Vagina (tissue), 2 donors: Measurements from ENCODE around the gene DDX3X.
"Not testable (repeated sequence)": the region's sequence is repeated elsewhere in the genome, so short reads cannot be mapped to it uniquely, and the experiment has no call there.

Experiments used
- POLR2AphosphoS5 ChIP-seq, 2 donors: sonication (generic); formaldehyde crosslinking; IDR thresholded peaks; one replicate each; pipeline ENCODE4 v1.9.0; 2017; ENCODE audit warnings: antibody characterized with exemption in 2 of 2, mild to moderate bottlenecking in 2 of 2, low read depth in 1 of 2; ENCODE audit not compliant: insufficient read depth in 1 of 2
- TF ChIP-seq, protein P1 (sequence below), 3 experiments: fragments of 450-650 bp in 2 of 3; fragments of 200-600 bp in 1 of 3; sonication (generic) in 1 of 3; IDR thresholded peaks; one replicate each; pipeline ENCODE4 v1.5.1; 2017 to 2019; ENCODE audit warnings: antibody characterized with exemption in 3 of 3, mild to moderate bottlenecking in 2 of 3, moderate library complexity in 2 of 3

DNA sequence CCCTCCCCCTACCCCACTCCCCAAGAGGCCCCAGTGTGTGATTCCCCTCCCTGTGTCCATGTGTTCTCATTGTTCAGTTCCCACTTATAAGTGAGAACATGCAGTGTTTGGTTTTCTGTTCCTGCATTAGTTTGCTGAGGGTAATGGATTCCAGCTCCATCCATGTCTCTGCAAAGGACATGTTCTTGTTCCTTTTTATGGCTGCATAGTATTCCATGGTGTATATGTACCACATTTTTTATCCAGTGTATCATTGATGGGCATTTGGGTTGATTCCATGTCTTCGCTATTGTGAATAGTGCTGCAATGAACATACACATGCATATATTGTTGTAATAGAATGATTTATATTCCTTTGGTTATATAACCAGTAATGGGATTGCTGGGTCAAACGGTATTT lies 68.6 kb downstream of the DDX3X start:
- TF ChIP-seq, protein P1, sequence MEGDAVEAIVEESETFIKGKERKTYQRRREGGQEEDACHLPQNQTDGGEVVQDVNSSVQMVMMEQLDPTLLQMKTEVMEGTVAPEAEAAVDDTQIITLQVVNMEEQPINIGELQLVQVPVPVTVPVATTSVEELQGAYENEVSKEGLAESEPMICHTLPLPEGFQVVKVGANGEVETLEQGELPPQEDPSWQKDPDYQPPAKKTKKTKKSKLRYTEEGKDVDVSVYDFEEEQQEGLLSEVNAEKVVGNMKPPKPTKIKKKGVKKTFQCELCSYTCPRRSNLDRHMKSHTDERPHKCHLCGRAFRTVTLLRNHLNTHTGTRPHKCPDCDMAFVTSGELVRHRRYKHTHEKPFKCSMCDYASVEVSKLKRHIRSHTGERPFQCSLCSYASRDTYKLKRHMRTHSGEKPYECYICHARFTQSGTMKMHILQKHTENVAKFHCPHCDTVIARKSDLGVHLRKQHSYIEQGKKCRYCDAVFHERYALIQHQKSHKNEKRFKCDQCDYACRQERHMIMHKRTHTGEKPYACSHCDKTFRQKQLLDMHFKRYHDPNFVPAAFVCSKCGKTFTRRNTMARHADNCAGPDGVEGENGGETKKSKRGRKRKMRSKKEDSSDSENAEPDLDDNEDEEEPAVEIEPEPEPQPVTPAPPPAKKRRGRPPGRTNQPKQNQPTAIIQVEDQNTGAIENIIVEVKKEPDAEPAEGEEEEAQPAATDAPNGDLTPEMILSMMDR (IDR thresholded peaks at IDR 0.05) = not testable (repeated sequence)
- TF ChIP-seq POLR2AphosphoS5 (IDR thresholded peaks at IDR 0.05; ENCODE audit: insufficient read depth in 1 of 2, low read depth in 1 of 2) = not testable (repeated sequence)
